Stimulated activated CD4-positive, alpha-beta T cell treated with anti-CD3 and anti-CD28 coated beads, Interleukin-12 subunit alpha, Interleukin-12 subunit beta, amount 100 ng/mL, for 48 hours (primary cell): ENCODE measurements around the gene SOCS7.

Experiments used
- DNase-seq, 3 donors: peaks; one replicate each; pipeline ENCODE4 v3.0.0-alpha.2; 2020; ENCODE audit warnings: low read depth in 2 of 3, low spot score in 1 of 3

The SOCS7 gene

GRCh38 chr17:38419508-38419981 lies 67.9 kb downstream of the SOCS7 start:
- DNase-seq = no peak

GRCh38 chr17:38420518-38420917 lies 68.9 kb downstream of the SOCS7 start:
- DNase-seq = no peak

GRCh38 chr17:38421171-38421841 lies 69.7 kb downstream of the SOCS7 start:
- DNase-seq = no peak

- DNase-seq = no peak
Observed at GRCh38 chr17:38421871-38422827, 70.5 kb downstream of the SOCS7 start.

GRCh38 chr17:38424297-38424972 lies 72.8 kb downstream of the SOCS7 start:
- DNase-seq = no peak

GRCh38 chr17:38425031-38425430 lies 73.4 kb downstream of the SOCS7 start:
- no peak for DNase-seq

- no peak for DNase-seq
Observed at GRCh38 chr17:38425744-38426143, 74.1 kb downstream of the SOCS7 start.

- no peak for DNase-seq
Observed at GRCh38 chr17:38426441-38426840, 74.8 kb downstream of the SOCS7 start.

GRCh38 chr17:38427160-38427949 lies 75.7 kb downstream of the SOCS7 start:
- DNase-seq = no peak

- DNase-seq = no peak
Observed at GRCh38 chr17:38428112-38428642, 76.5 kb downstream of the SOCS7 start, which contains the start of gene ARHGAP23. TSS of gene ARHGAP23 (plus strand) at chr17:38428464. CDS start at chr17:38428486, 22 bp downstream.

- no peak for DNase-seq
Observed at GRCh38 chr17:38428643-38429371, 77.2 kb downstream of the SOCS7 start.

GRCh38 chr17:38429476-38430100 lies 77.9 kb downstream of the SOCS7 start:
- DNase-seq = no peak

GRCh38 chr17:38430316-38430715 lies 78.7 kb downstream of the SOCS7 start:
- DNase-seq = no peak

- no peak for DNase-seq
Observed at GRCh38 chr17:38430822-38431221, 79.2 kb downstream of the SOCS7 start.

GRCh38 chr17:38431346-38432145 lies 79.9 kb downstream of the SOCS7 start:
- no peak for DNase-seq

GRCh38 chr17:38434178-38434665 lies 82.6 kb downstream of the SOCS7 start:
- DNase-seq = no peak

- no peak for DNase-seq
Observed at GRCh38 chr17:38435795-38436194, 84.2 kb downstream of the SOCS7 start.

GRCh38 chr17:38436386-38436785 lies 84.7 kb downstream of the SOCS7 start:
- DNase-seq = no peak
